IMR-90 (cell line): ENCODE measurements around the gene PPM1M. TPM values are rescaled to one million over a fixed set of nuclear protein-coding genes. Genes with fewer than 3 reads are reported as not detected.

ENCODE experiments used
- ATAC-seq: fragments of 200-7000 bp; cut with Tn5 transposase; 2 replicates; pipeline ENCODE4 v1.9.1; 2020; ENCODE audit warnings: low read depth, mild to moderate bottlenecking, moderate library complexity
- BruUV-seq: library from RNA; stranded (reverse); fragments of 400-500 nt; replicated peaks from 2 replicates; lab custom pipeline; 2021; lab: Mats Ljungman, UMichigan
- CTCF ChIA-PET: fragments of 300-600 bp; formaldehyde crosslinking; extraction: SDS; loops from one replicate; lab custom pipeline; 2021; ENCODE audit warnings: antibody characterized with exemption; lab: Yijun Ruan, JAX
- POLR2A ChIA-PET: fragments of 300-600 bp; sonication (Branson Sonifier 250); formaldehyde crosslinking; loops from one replicate; lab custom pipeline; 2022; ENCODE audit warnings: antibody characterized with exemption; ENCODE audit not compliant: unreplicated experiment; lab: Charles Lee
- DNase-seq: peaks from one replicate; pipeline ENCODE4 v3.0.0; 2013
- H2AFZ ChIP-seq: replicated peaks from 2 replicates; pipeline ENCODE3; 2013; ENCODE audit warnings: low read length, mild to moderate bottlenecking; ENCODE audit not compliant: poor library complexity
- H2AK5ac ChIP-seq: 2 replicates; pipeline ENCODE4 v1.6.1; 2013; ENCODE audit warnings: low read depth, low read length, inconsistent platforms
- H2AK9ac ChIP-seq: replicated peaks from 2 replicates; pipeline ENCODE3; 2013; ENCODE audit warnings: mild to moderate bottlenecking, low read depth, low read length, moderate library complexity; ENCODE audit not compliant: poor library complexity
- H2BK120ac ChIP-seq: 2 replicates; pipeline ENCODE4 v1.6.1; 2013; ENCODE audit warnings: low read depth, low read length, inconsistent platforms
- H2BK15ac ChIP-seq: 3 replicates; pipeline ENCODE4 v1.6.1; 2013; ENCODE audit warnings: low read depth, low read length, inconsistent platforms
- H2BK20ac ChIP-seq: 2 replicates; pipeline ENCODE4 v1.6.1; 2013; ENCODE audit warnings: low read depth, mild to moderate bottlenecking, inconsistent platforms, low read length, moderate library complexity
- H2BK5ac ChIP-seq: 2 replicates; pipeline ENCODE4 v1.6.1; 2013; ENCODE audit warnings: mild to moderate bottlenecking, low read depth, low read length, inconsistent platforms; ENCODE audit not compliant: poor library complexity, severe bottlenecking
- H3K14ac ChIP-seq: replicated peaks from 2 replicates; pipeline ENCODE4 v1.6.1; 2013; ENCODE audit warnings: low read depth, low read length, inconsistent platforms
- H3K18ac ChIP-seq: 2 replicates; pipeline ENCODE4 v1.6.1; 2013; ENCODE audit warnings: low read depth, low read length, control low read depth
- H3K23ac ChIP-seq: 2 replicates; pipeline ENCODE4 v1.6.1; 2013; ENCODE audit warnings: low read depth, low read length, inconsistent platforms
- H3K27ac ChIP-seq: 2 replicates; pipeline ENCODE4 v1.5.1; 2013; ENCODE audit warnings: mild to moderate bottlenecking, control low read depth, low read length; ENCODE audit not compliant: insufficient read depth
- H3K27me3 ChIP-seq: 2 replicates; pipeline ENCODE4 v1.6.1; 2013; ENCODE audit warnings: low read length; ENCODE audit not compliant: control insufficient read depth, insufficient read depth
- H3K36me3 ChIP-seq: 2 replicates; pipeline ENCODE4 v1.6.1; 2013; ENCODE audit warnings: low read length, mixed read lengths; ENCODE audit not compliant: control insufficient read depth, insufficient read depth
- H3K4ac ChIP-seq: 2 replicates; pipeline ENCODE4 v1.6.1; 2013; ENCODE audit warnings: low read depth, low read length, inconsistent platforms
- H3K4me1 ChIP-seq: 2 replicates; pipeline ENCODE4 v1.6.1; 2013; ENCODE audit warnings: low read length, mixed read lengths; ENCODE audit not compliant: control insufficient read depth, insufficient read depth
- H3K4me2 ChIP-seq: 2 replicates; pipeline ENCODE4 v1.6.1; 2013; ENCODE audit warnings: low read depth, mild to moderate bottlenecking, control low read depth, low read length, moderate library complexity
- H3K4me3 ChIP-seq: 2 replicates; pipeline ENCODE4 v1.5.1; 2013; ENCODE audit warnings: low read depth, mild to moderate bottlenecking, control low read depth, low read length, moderate library complexity; ENCODE audit not compliant: insufficient read depth
- H3K56ac ChIP-seq: 2 replicates; pipeline ENCODE4 v1.6.1; 2013; ENCODE audit warnings: low read length, inconsistent platforms; ENCODE audit not compliant: insufficient read depth; ENCODE audit errors: extremely low read depth
- H3K79me1 ChIP-seq, 2 experiments: 2 replicates each; pipeline ENCODE4 v1.6.1; 2013; ENCODE audit warnings: low read length in 2 of 2, inconsistent platforms in 1 of 2, low read depth in 1 of 2
- H3K9ac ChIP-seq: 2 replicates; pipeline ENCODE4 v1.6.1; 2013; ENCODE audit warnings: low read depth, low read length, control low read depth
- H3K9me1 ChIP-seq: 2 replicates; pipeline ENCODE4 v1.6.1; 2013; ENCODE audit warnings: low read length, inconsistent platforms; ENCODE audit not compliant: insufficient read depth
- H3K9me3 ChIP-seq: 2 replicates; pipeline ENCODE4 v1.6.1; 2013; ENCODE audit warnings: low read length; ENCODE audit not compliant: control insufficient read depth, insufficient read depth
- H4K20me1 ChIP-seq: 2 replicates; pipeline ENCODE4 v1.6.1; 2013; ENCODE audit warnings: low read length, inconsistent platforms; ENCODE audit not compliant: insufficient read depth
- H4K5ac ChIP-seq: 2 replicates; pipeline ENCODE4 v1.6.1; 2013; ENCODE audit warnings: mild to moderate bottlenecking, low read depth, low read length, control low read depth
- H4K8ac ChIP-seq, 2 experiments: 2 replicates each; pipeline ENCODE4 v1.6.1; 2013; ENCODE audit warnings: low read depth in 2 of 2, low read length in 2 of 2, control low read depth in 1 of 2, inconsistent platforms in 1 of 2
- H4K91ac ChIP-seq: 2 replicates; pipeline ENCODE4 v1.6.1; 2013; ENCODE audit warnings: low read depth, low read length, inconsistent platforms; ENCODE audit not compliant: insufficient read depth
- BHLHE40 ChIP-seq: fragments of 150-350 bp; IDR thresholded peaks from 2 replicates; pipeline ENCODE4 v1.6.1; 2016; ENCODE audit warnings: mild to moderate bottlenecking, low read depth, low read length
- CEBPB ChIP-seq: IDR thresholded peaks from 2 replicates; pipeline ENCODE4 v1.6.1; 2012; ENCODE audit warnings: low read depth, low read length, improper control_type of control experiment
- CHD1 ChIP-seq: IDR thresholded peaks from 2 replicates; pipeline ENCODE4 v1.6.1; 2012; ENCODE audit warnings: low read depth, low read length, improper control_type of control experiment
- ELK1 ChIP-seq: fragments of 150-350 bp; IDR thresholded peaks from 2 replicates; pipeline ENCODE4 v1.6.1; 2016; ENCODE audit warnings: low read depth, mild to moderate bottlenecking, low read length, moderate library complexity, borderline replicate concordance
- FOS ChIP-seq: fragments of 150-350 bp; IDR thresholded peaks from 2 replicates; pipeline ENCODE4 v1.6.1; 2016; ENCODE audit warnings: low read depth, low read length
- MAZ ChIP-seq: IDR thresholded peaks from 2 replicates; pipeline ENCODE4 v1.6.1; 2012; ENCODE audit warnings: low read depth, mild to moderate bottlenecking, low read length, improper control_type of control experiment, moderate library complexity, borderline replicate concordance
- MXI1 ChIP-seq: IDR thresholded peaks from 2 replicates; pipeline ENCODE4 v1.6.1; 2012; ENCODE audit warnings: low read depth, mild to moderate bottlenecking, low read length, moderate library complexity, borderline replicate concordance
- NFE2L2 ChIP-seq: fragments of 150-350 bp; IDR thresholded peaks from 2 replicates; pipeline ENCODE4 v1.6.1; 2016; ENCODE audit warnings: low read depth, mild to moderate bottlenecking, low read length
- POLR2A ChIP-seq: IDR thresholded peaks from 2 replicates; pipeline ENCODE4 v1.6.1; 2012; ENCODE audit warnings: mild to moderate bottlenecking, low read depth, low read length
- RCOR1 ChIP-seq: IDR thresholded peaks from 2 replicates; pipeline ENCODE4 v1.6.1; 2012; ENCODE audit warnings: mild to moderate bottlenecking, low read length, improper control_type of control experiment; ENCODE audit not compliant: insufficient replicate concordance
- SMC3 ChIP-seq: fragments of 150-350 bp; IDR thresholded peaks from 2 replicates; pipeline ENCODE4 v1.6.1; 2016; ENCODE audit warnings: low read depth, mild to moderate bottlenecking, antibody characterized with exemption, low read length, moderate library complexity
- USF2 ChIP-seq: fragments of 150-350 bp; IDR thresholded peaks from 2 replicates; pipeline ENCODE4 v1.6.1; 2017; ENCODE audit warnings: mild to moderate bottlenecking, antibody characterized with exemption, low read length, low read depth
- WGBS, 2 experiments: methylation state at CpG; one replicate each; pipeline versions ENCODE4 v1.1.5 to v1.1.7; 2013; ENCODE audit warnings: missing lambda C conversion rate in 2 of 2; ENCODE audit not compliant: insufficient read length in 1 of 2; ENCODE audit errors: extremely low coverage in 2 of 2; 5-methylcytosine and 5-hydroxymethylcytosine counted together
- dilution Hi-C: fragments of 300-500 bp; cut with HindIII; formaldehyde crosslinking; loops from one replicate; pipeline ENCODE4 v1.14.3; 2018; ENCODE audit warnings: low sequenced_read_pairs; ENCODE audit not compliant: unreplicated experiment
- in situ Hi-C: fragments of 300-500 bp; cut with MboI; formaldehyde crosslinking; loops from 3 replicates; pipeline ENCODE4 v1.14.3; 2019; ENCODE audit warnings: low sequenced_read_pairs, inconsistent platforms, mixed read lengths
- intact Hi-C: fragments of 100-400 bp; cut with micrococcal nuclease; formaldehyde crosslinking; loops from 2 replicates; pipeline ENCODE4 v1.10.0; 2022
- polyA plus RNA-seq, 3 experiments: library from polyadenylated mRNA; depleted of rRNA; stranded (reverse); fragments of >200 nt; gene quantifications; 2 replicates each; pipeline ENCODE4 v1.2.3, GENCODE V29; 2012; ENCODE audit warnings: low replicate concordance in 1 of 3
- total RNA-seq: library from RNA; depleted of rRNA; stranded (reverse); fragments of >200 nt; gene quantifications from 2 replicates; pipeline ENCODE4 v1.2.3, GENCODE V29; 2012

PPM1M gene
- total and polyA plus RNA-seq, 2 of the 4 experiments (the other 2 are of a cell fraction) = 12.2 to 18.1 TPM

GRCh38 chr3:52221141-52221562, 24.4 kb upstream of the PPM1M start:
- H3K27ac ChIP-seq = no peak overlapping the region
- no peak overlapping the region for H3K23ac ChIP-seq
- H4K20me1 ChIP-seq = peaks cover 15% of the 10 kb centered on the region
- H4K91ac ChIP-seq = no peak overlapping the region
- H3K14ac ChIP-seq = no peak overlapping the region
- H3K56ac ChIP-seq = no peak overlapping the region
- H2BK5ac ChIP-seq = no peak overlapping the region
- WGBS, 2 experiments = 98% methylated on average over 20 of the region's 27 CpGs; no CpG with 5 or more reads in 1 of the 2 experiments
- no peak overlapping the region for H3K4me3 ChIP-seq
- H3K9me1 ChIP-seq = peaks cover 16% of the 10 kb centered on the region
- H3K27me3 ChIP-seq = no peaks in the 10 kb centered on the region
- dilution Hi-C loops (no loop called here), intact Hi-C loops (loop anchor here (5.0 kb wide), 1 partner anchor 226 kb away; the partner anchor contains the start of gene SEMA3G), in situ Hi-C loops (no loop called here)
- H2AK9ac ChIP-seq = no peak overlapping the region
- CTCF ChIA-PET = interaction anchor here (0.6 to 1.8 kb wide), 9 partner anchors 16 to 421 kb away, joined by 3 to 10 read pairs (median 3); no protein-coding TSS in a partner anchor
- DNase-seq = no peak
- H4K8ac ChIP-seq = no peak overlapping the region
- no TSS peak for BruUV-seq
- H3K18ac ChIP-seq = no peak overlapping the region
- H3K4me1 ChIP-seq = peaks cover 8% of the 10 kb centered on the region
- no peak overlapping the region for H4K5ac ChIP-seq
- no peak for ATAC-seq
- H3K9ac ChIP-seq = no peak overlapping the region
- POLR2A ChIA-PET = no interaction called here
- H3K4me2 ChIP-seq = no peak overlapping the region
- TF ChIP-seq RCOR1 (no peak), ELK1 (no peak), SMC3 (no peak), CHD1 (no peak), BHLHE40 (no peak), CEBPB (no peak), MAZ (no peak), POLR2A (no peak), FOS (no peak), NFE2L2 (no peak), USF2 (no peak), MXI1 (no peak)
- H2BK20ac ChIP-seq = no peak overlapping the region
- H3K36me3 ChIP-seq = no peaks in the 10 kb centered on the region
- H2BK120ac ChIP-seq = no peak overlapping the region
- no peak overlapping the region for H3K4ac ChIP-seq
- peaks cover 0 to 6% of the 10 kb centered on the region in 2 experiments; a peak in 1 of 4 replicates for H3K79me1 ChIP-seq
- H2AK5ac ChIP-seq = no peak overlapping the region
- no peaks in the 10 kb centered on the region for H3K9me3 ChIP-seq
- H2BK15ac ChIP-seq = no peak overlapping the region
- H2AFZ ChIP-seq = peak overlapping the region; percentile 48
